ENCODE data around the gene HTR3A.

DNA sequence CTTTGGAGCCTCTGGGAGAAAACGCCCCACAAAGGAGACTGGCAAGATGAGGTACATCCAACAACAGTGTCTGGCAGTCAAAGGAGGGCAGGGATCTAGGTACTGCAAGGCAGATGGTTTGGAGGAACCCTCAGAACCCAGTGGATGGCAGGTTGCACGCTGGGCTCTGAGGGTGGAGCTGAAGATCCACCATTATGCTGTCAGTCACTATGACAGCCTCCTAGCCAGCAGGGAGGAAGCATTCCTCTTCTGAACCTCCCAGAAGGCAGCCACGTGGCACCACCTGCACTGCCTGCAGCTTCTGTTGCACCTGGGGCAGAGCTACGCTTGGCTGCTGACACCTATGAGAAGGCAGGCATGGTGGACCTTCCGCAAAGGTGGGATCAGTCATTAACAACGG is 40.2 kb downstream of the HTR3A start:
- no peak for TF ChIP-seq POLR2AphosphoS5 (IDR thresholded peaks at IDR 0.05; ENCODE audit: borderline replicate concordance, low read depth, low read length)
- TF ChIP-seq EZH2 (IDR thresholded peaks at IDR 0.05) = no peak
- TF ChIP-seq FOXP2 (optimal IDR thresholded peaks at IDR 0.05; ENCODE audit: control extremely low read depth, extremely low read length, insufficient read depth) = no peak
